SH-SY5Y (cell line): ENCODE data around the gene ATP11B.

Source experiments
- GATA2 ChIP-seq: IDR thresholded peaks from 2 replicates; pipeline ENCODE4 v1.6.1; 2011; ENCODE audit warnings: mild to moderate bottlenecking, low read depth, low read length
- GATA3 ChIP-seq: IDR thresholded peaks from 2 replicates; pipeline ENCODE4 v1.6.1; 2011; ENCODE audit warnings: low read depth, mild to moderate bottlenecking, low read length, moderate library complexity

GRCh38 chr3:182807061-182807460 lies 13.8 kb downstream of the ATP11B start:
- TF ChIP-seq GATA3, result peak; percentile 43
- TF ChIP-seq GATA2, result no peak
